HG02884 (cell line): ENCODE data around the gene GAREM1.

Experiments used
- ATAC-seq: cut with Tn5 transposase; IDR thresholded peaks from one replicate; pipeline ENCODE4 v1.9.1; 2021; ENCODE audit warnings: mild to moderate bottlenecking, moderate library complexity; ENCODE audit not compliant: unreplicated experiment

The GAREM1 gene

GRCh38 chr18:32213693-32214092 lies 257.0 kb downstream of the GAREM1 start:
- ATAC-seq: no peak
